B cell (primary cell): ENCODE results near the gene POU6F1.

ENCODE experiments used
- EZH2 ChIP-seq: IDR thresholded peaks from 2 replicates; pipeline ENCODE4 v1.6.1; 2012; ENCODE audit warnings: borderline replicate concordance, low read depth, mild to moderate bottlenecking, moderate library complexity, low read length; ENCODE audit not compliant: insufficient read depth, poor library complexity, severe bottlenecking
- TF ChIP-seq, protein P1 (sequence below): fragments of 200-600 bp; IDR thresholded peaks from one replicate; pipeline ENCODE4 v1.8.0; 2022; ENCODE audit warnings: antibody characterized with exemption, mild to moderate bottlenecking

DNA sequence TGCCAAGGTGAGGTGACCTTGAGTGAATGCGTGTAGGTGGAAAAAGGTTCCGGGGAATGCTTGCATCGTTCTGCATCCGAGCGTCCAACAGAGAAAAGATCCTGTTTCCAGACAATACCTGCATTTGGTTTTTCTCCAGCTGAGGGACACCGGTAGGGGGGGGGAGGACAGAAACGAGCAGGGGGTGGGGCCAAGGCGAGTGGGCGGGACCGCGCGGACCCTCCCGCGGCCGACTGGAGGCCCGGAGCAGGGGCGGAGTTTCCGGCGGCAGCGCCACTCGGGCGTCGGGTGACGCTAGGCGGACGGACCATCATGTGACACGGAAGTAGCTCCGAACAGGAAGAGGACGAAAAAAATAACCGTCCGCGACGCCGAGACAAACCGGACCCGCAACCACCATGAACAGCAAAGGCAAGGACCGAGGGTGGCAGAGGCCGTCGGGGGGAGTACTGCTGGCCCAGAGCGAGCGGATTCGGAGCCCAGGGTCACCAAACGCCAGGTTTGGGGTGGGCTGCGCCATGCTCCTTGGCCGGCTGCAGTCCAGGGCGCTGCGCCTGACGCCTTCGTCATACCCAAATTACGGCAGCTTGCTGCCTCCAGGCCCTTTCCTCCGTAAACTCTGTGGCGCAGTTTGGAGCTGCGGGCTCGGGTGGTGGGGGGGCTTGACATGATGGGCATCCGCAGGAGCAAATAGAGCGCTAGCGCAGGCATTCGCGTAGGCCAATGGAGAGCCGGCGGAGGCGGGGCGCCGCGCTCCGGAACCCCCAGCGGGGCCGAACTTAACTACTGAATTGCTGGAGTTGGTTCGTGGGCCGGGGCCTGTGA lies 20.9 kb upstream of the POU6F1 start, which contains the start of gene DAZAP2:
- TF ChIP-seq, protein P1, sequence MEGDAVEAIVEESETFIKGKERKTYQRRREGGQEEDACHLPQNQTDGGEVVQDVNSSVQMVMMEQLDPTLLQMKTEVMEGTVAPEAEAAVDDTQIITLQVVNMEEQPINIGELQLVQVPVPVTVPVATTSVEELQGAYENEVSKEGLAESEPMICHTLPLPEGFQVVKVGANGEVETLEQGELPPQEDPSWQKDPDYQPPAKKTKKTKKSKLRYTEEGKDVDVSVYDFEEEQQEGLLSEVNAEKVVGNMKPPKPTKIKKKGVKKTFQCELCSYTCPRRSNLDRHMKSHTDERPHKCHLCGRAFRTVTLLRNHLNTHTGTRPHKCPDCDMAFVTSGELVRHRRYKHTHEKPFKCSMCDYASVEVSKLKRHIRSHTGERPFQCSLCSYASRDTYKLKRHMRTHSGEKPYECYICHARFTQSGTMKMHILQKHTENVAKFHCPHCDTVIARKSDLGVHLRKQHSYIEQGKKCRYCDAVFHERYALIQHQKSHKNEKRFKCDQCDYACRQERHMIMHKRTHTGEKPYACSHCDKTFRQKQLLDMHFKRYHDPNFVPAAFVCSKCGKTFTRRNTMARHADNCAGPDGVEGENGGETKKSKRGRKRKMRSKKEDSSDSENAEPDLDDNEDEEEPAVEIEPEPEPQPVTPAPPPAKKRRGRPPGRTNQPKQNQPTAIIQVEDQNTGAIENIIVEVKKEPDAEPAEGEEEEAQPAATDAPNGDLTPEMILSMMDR, result peak; percentile 31
- no peak for TF ChIP-seq EZH2
